ENCODE measurements around the gene IVL.

Gene IVL

GRCh38 chr1:152954436-152954835 is 46.1 kb downstream of the IVL start:
- DNase-seq: no peak

- DNase-seq: no peak
Observed at GRCh38 chr1:152957561-152957960, 49.2 kb downstream of the IVL start.

GRCh38 chr1:152959273-152959672 is 50.9 kb downstream of the IVL start:
- no peak for DNase-seq

- DNase-seq: no peak
Observed at GRCh38 chr1:152959801-152960451, 51.6 kb downstream of the IVL start.

- peak; percentile 5 for DNase-seq
Observed at GRCh38 chr1:152960452-152961044, 52.2 kb downstream of the IVL start.
